GM19397 (cell line): ENCODE results near the gene STMN3.

Experiments used
- ATAC-seq: cut with Tn5 transposase; IDR thresholded peaks from one replicate; pipeline ENCODE4 v1.9.1; 2021; ENCODE audit warnings: mild to moderate bottlenecking, moderate library complexity; ENCODE audit not compliant: unreplicated experiment

Gene STMN3

GRCh38 chr20:63591147-63591533, 62.1 kb downstream of the STMN3 start:
- no peak for ATAC-seq

- no peak for ATAC-seq
Observed at GRCh38 chr20:63590218-63591146, 62.7 kb downstream of the STMN3 start.
